ENCODE data around the gene BIN1.

The BIN1 gene

GRCh38 chr2:127104166-127104660, 2.7 kb downstream of the BIN1 start:
- in situ Hi-C loops (cut with MboI; ENCODE audit: low sequenced_read_pairs) = no loop called here

- in situ Hi-C loops (cut with MboI; ENCODE audit: low sequenced_read_pairs) = no loop called here
Observed at GRCh38 chr2:127103243-127104165, 3.5 kb downstream of the BIN1 start.

GRCh38 chr2:127102521-127103242, 4.3 kb downstream of the BIN1 start:
- in situ Hi-C loops (cut with MboI; ENCODE audit: low sequenced_read_pairs) = no loop called here

GRCh38 chr2:127101756-127102477, 5.0 kb downstream of the BIN1 start:
- in situ Hi-C loops (cut with MboI; ENCODE audit: low sequenced_read_pairs) = no loop called here

GRCh38 chr2:127101048-127101611, 5.8 kb downstream of the BIN1 start:
- in situ Hi-C loops (cut with MboI; ENCODE audit: low sequenced_read_pairs) = no loop called here

GRCh38 chr2:127100251-127101047, 6.5 kb downstream of the BIN1 start:
- in situ Hi-C loops (cut with MboI; ENCODE audit: low sequenced_read_pairs) = no loop called here

- in situ Hi-C loops (cut with MboI; ENCODE audit: low sequenced_read_pairs) = no loop called here
Observed at GRCh38 chr2:127098711-127099110, 8.2 kb downstream of the BIN1 start.

- in situ Hi-C loops (cut with MboI; ENCODE audit: low sequenced_read_pairs) = no loop called here
Observed at GRCh38 chr2:127097841-127098651, 8.9 kb downstream of the BIN1 start.

GRCh38 chr2:127097471-127097765, 9.5 kb downstream of the BIN1 start:
- in situ Hi-C loops (cut with MboI; ENCODE audit: low sequenced_read_pairs) = no loop called here

GRCh38 chr2:127096718-127097470, 10.1 kb downstream of the BIN1 start:
- in situ Hi-C loops (cut with MboI; ENCODE audit: low sequenced_read_pairs) = no loop called here

GRCh38 chr2:127096280-127096679, 10.7 kb downstream of the BIN1 start:
- in situ Hi-C loops (cut with MboI; ENCODE audit: low sequenced_read_pairs) = no loop called here

GRCh38 chr2:127095784-127096183, 11.2 kb downstream of the BIN1 start:
- in situ Hi-C loops (cut with MboI; ENCODE audit: low sequenced_read_pairs) = no loop called here

- in situ Hi-C loops (cut with MboI; ENCODE audit: low sequenced_read_pairs) = no loop called here
Observed at GRCh38 chr2:127095367-127095641, 11.7 kb downstream of the BIN1 start.

GRCh38 chr2:127094509-127095366, 12.2 kb downstream of the BIN1 start:
- in situ Hi-C loops (cut with MboI; ENCODE audit: low sequenced_read_pairs) = no loop called here

GRCh38 chr2:127093648-127094210, 13.2 kb downstream of the BIN1 start:
- in situ Hi-C loops (cut with MboI; ENCODE audit: low sequenced_read_pairs) = no loop called here

- in situ Hi-C loops (cut with MboI; ENCODE audit: low sequenced_read_pairs) = no loop called here
Observed at GRCh38 chr2:127092901-127093516, 13.9 kb downstream of the BIN1 start.

GRCh38 chr2:127092306-127092705, 14.6 kb downstream of the BIN1 start:
- in situ Hi-C loops (cut with MboI; ENCODE audit: low sequenced_read_pairs) = no loop called here

Data from HL-60/S4 (cell line).